Measurements from ENCODE around the gene OSBPL3.

DNA sequence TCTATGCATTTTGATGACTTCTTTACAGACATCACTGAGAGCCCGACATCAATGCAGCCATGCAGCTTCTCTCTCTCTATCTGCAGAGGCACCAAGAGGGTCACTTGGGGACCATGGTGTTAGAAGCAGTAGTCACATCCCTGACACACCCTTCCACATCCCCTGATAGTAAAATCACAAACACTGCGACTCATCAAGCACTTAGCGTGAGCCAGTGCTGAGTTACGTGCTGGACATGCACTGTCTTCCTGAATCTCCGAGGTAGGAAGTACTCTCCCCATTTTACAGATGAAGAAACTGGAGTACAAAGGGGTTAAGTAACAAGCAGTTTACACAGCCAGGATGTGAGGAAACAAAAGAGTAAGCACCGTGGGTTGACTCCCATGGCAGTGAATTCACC is 109.2 kb downstream of the OSBPL3 start:
- TF ChIP-seq, protein P1, sequence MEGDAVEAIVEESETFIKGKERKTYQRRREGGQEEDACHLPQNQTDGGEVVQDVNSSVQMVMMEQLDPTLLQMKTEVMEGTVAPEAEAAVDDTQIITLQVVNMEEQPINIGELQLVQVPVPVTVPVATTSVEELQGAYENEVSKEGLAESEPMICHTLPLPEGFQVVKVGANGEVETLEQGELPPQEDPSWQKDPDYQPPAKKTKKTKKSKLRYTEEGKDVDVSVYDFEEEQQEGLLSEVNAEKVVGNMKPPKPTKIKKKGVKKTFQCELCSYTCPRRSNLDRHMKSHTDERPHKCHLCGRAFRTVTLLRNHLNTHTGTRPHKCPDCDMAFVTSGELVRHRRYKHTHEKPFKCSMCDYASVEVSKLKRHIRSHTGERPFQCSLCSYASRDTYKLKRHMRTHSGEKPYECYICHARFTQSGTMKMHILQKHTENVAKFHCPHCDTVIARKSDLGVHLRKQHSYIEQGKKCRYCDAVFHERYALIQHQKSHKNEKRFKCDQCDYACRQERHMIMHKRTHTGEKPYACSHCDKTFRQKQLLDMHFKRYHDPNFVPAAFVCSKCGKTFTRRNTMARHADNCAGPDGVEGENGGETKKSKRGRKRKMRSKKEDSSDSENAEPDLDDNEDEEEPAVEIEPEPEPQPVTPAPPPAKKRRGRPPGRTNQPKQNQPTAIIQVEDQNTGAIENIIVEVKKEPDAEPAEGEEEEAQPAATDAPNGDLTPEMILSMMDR (IDR thresholded peaks at IDR 0.05; ENCODE audit: low read depth, low read length), result no peak
- TF ChIP-seq POLR2A (IDR thresholded peaks at IDR 0.05; ENCODE audit: extremely low read depth, insufficient read length) (no peak), MYC (IDR thresholded peaks at IDR 0.05; ENCODE audit: low read depth, low read length) (no peak)
- TF ChIP-seq, protein P2, sequence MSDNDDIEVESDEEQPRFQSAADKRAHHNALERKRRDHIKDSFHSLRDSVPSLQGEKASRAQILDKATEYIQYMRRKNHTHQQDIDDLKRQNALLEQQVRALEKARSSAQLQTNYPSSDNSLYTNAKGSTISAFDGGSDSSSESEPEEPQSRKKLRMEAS (IDR thresholded peaks at IDR 0.05; ENCODE audit: low read depth, low read length), result no peak
